H1 (cell line): ENCODE results near the gene TARS3. TPM values are rescaled to one million over a fixed set of nuclear protein-coding genes. Genes with fewer than 3 reads are reported as not detected.

Experiments
- BACH1 ChIP-seq: IDR thresholded peaks from 2 replicates; pipeline ENCODE4 v1.6.1; 2012; ENCODE audit warnings: low read length, improper control_type of control experiment
- GABPA ChIP-seq: IDR thresholded peaks from 2 replicates; pipeline ENCODE4 v1.6.1; 2011; ENCODE audit warnings: mild to moderate bottlenecking, low read length, moderate library complexity, borderline replicate concordance; ENCODE audit not compliant: insufficient read depth
- SUZ12 ChIP-seq: fragments of 200-600 bp; sonication (generic); IDR thresholded peaks from 2 replicates; pipeline ENCODE4 v1.6.1; 2012; ENCODE audit warnings: mild to moderate bottlenecking, inconsistent platforms, low read length, moderate library complexity, mixed read lengths
- TBP ChIP-seq: IDR thresholded peaks from 2 replicates; pipeline ENCODE4 v1.6.1; 2011; ENCODE audit warnings: low read depth, low read length, improper control_type of control experiment
- polyA plus RNA-seq, 7 experiments: library from polyadenylated mRNA; depleted of rRNA in 3 of 7; stranded (reverse) in 5 of 7; unstranded in 2 of 7; fragments of >200 nt in 5 of 7; fragments of 200-250 nt in 2 of 7; gene quantifications; 1 replicate in 5 of 7; 2 replicates in 1 of 7; 4 replicates in 1 of 7; pipeline versions ENCODE4 v1.2.1 to v1.2.3, GENCODE V29; 2011 to 2013; ENCODE audit warnings: missing spikeins in 2 of 7, mixed read lengths in 2 of 7
- total RNA-seq: library from RNA; stranded (reverse); fragmentation: NEBNext Ultra II Directional; extraction: Animal tissue kit (Norgen Biotek cat#: 25700); gene quantifications from 2 replicates; pipeline ENCODE4 v1.2.1, GENCODE V29; 2021

The TARS3 gene
- total and polyA plus RNA-seq, 2 of the 8 experiments (the other 6 are each of a cell fraction or from before 2014, with no cell fraction given), result 2.1 to 13.9 TPM

DNA sequence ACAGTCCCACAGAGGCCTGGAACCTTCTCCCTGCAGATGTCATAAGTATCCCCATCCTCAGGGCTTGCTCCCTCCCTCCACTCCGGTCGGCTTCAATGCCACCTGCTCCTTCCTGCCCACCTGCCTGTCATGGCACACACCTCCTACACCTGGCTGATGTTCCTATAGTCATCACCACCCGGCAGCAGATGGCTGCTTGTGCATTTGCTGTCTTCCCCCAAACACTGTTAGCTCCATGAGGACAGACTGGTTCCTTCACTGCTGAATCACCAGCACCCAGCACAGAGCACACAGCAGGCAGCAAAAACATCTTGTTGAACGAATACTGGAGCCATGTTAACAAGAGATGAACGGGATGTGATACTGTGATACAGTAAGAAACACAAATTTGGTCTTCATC, 14.8 kb downstream of the TARS3 start (continued):
- TF ChIP-seq TBP (no peak), GABPA (no peak), SUZ12 (no peak), BACH1 (no peak)
